Measurements from ENCODE around the gene CLCA4.

GRCh38 chr1:86508583-86508969, 38.3 kb upstream of the CLCA4 start:
- TF ChIP-seq CEBPB (IDR thresholded peaks at IDR 0.05) (no peak), YY1 (IDR thresholded peaks at IDR 0.05; ENCODE audit: low read depth) (no peak), CREB1 (IDR thresholded peaks at IDR 0.05; ENCODE audit: low read depth) (no peak), FOXM1 (IDR thresholded peaks at IDR 0.05; ENCODE audit: borderline replicate concordance, low read depth) (no peak), REST (IDR thresholded peaks at IDR 0.05; ENCODE audit: low read depth) (no peak), RAD21 (IDR thresholded peaks at IDR 0.05; ENCODE audit: low read depth) (no peak), ZBTB7A (IDR thresholded peaks at IDR 0.05; ENCODE audit: low read depth) (no peak), EP300 (IDR thresholded peaks at IDR 0.05; ENCODE audit: borderline replicate concordance) (no peak)
